Ammon's horn (tissue), 1 donor: ENCODE results near the gene TBC1D4.
"Not testable (repeated sequence)": the region's sequence is repeated elsewhere in the genome, so short reads cannot be mapped to it uniquely, and the experiment has no call there.

Source experiments
- DNase-seq: peaks from one replicate; pipeline ENCODE4 v3.0.0-alpha.2; 2016; ENCODE audit warnings: low spot score

TBC1D4 gene

DNA sequence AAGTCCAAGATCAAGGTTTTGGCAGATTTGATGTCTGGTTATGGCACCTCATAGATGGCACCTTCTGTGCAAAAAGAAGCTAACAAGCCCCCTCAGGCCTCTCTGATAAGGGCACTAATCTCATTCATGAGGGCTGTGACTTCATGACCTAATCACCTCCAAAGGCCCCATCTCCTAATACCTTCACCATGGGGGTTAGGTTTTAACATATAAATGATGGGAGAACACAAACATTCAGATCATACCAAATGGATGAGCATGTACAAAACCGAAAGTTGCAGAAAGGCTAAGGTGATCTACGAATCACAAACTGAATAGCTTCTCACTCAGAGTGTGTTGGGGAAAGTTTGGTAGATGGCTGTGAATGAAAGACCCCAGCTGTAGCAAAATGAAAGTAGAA lies 217.4 kb downstream of the TBC1D4 start:
- no peak for DNase-seq

DNA sequence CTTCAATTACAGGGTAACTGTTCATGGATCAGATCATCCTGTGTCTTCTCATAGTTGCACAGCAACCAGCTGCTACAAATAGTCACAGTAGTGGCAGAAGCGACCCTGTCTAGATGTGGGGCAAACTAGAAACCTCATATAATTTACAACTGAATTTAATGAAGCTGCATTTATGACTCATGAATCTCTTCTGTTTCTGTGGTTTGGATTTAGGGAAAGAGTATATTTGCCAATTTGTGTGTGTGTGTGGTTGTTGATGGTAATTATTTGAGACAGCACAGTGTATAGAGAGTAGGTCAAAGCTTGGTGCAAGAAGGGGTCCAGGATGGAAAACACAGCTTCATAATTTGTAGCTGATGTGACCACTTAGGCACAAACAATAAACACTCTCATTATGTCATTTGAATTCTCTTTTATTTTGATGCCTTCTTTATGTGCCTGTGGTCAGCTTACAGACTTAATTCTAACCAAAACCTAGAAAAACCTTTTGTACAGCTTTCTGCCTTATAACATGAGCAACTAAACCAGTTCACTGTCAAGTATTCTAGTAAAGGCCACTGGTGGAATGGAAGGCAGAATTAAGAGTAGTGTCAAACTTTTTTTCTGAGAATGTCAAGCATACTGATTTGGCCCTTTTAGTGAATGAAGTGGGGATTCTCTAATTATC lies 218.1 kb downstream of the TBC1D4 start:
- no peak for DNase-seq

DNA sequence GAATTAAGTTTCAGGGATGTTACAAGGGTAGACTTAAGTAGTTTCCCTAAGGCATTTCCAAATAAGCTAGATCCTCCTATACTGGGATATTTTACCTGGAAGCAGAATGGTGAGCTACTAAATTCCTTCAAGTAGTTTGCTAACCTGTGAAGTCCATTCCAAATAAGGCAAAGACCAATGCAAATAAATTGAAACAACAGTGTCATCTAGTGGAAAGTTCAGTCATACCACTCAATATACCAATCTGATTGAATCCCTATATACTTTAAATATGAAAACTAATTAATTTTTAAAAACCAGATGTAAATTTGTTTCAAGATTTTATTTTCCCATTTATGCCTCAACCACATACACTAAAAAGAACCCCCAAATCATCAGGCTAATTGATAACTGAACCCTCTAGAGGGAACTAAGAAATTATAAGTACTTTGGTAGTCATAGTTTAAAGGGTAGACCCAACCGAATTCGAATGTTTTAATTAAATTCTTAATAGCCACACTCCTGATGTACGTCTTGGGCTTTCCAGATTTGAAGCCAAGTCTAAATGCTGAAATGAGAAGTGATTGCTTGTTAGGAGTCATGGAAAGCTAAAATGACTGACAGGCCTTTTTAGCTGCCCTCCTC lies 223.7 kb downstream of the TBC1D4 start:
- peak; percentile 39 for DNase-seq

DNA sequence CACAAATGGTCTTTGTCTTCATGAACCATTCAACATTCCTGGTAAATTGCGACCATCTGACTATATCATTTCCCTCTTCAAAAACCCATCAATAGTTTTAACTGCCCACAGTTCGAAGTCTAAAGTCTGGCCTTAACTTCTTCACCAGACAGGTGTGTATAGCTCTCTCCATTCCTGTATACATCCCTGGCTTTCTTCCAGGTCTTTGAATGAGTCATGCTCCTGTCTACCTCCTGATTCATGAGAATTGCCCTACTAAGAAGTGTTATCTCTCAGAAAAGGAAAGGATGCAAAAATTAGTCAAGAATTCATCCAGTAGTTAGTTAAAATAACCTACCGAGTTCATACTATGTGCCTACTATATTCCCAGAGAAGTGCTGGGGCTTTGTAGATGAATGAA lies 225.0 kb downstream of the TBC1D4 start:
- no peak for DNase-seq

DNA sequence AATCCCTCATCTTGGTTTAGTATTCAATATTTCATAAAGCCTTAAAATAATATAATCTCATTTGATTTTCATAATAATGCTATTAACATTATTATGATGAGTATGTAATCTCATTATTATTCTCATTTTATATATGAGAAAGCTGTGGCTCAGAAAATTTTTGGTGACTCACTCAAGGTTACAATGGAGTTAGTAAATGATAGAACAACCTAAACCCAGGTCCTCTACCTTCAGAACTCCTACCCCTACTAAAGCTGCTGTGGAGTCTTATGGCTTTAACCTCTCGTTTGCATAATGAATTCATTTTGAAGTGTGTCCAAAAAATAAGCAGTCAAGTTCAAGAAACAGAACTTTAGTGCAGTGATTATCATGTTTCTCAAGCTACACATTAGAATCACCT lies 226.3 kb downstream of the TBC1D4 start:
- DNase-seq = no peak

DNA sequence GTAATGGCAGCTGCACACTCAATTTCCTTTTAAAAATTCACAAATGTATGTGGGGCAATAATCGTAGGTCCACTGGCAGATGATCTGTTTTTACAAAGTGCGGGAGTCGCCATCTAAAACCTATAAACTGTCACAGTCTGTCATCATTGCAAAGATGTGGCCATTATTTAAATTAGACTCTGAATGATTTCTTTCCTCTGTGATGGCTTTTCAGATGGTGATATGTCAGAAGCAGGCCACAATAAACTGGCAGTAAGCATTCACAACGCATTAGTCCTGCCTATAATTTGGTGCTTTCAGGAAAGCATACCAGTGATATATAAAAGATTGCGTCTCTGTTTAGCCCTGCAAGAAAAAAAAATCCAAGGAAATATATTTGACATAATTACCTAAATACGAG lies 226.8 kb downstream of the TBC1D4 start:
- no peak for DNase-seq

DNA sequence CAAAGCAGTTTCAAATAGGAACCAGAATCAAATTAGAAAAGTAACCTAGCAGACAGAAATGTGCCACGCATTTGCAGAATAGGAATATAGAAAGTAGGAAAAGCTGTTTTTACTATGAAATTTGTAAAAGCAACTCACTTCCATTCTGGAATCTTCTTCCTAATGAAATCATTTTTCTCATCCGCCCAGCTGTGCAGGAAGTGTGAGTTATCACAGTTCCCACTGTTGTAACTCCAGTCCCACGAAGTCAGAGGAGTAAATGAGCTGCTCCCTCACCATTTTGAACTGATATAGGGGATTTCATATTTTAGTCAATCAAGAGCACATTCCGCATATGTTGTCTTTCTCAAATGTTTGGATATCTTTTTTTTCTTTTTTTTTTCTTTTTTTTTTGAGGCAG lies 230.8 kb downstream of the TBC1D4 start:
- no peak for DNase-seq

DNA sequence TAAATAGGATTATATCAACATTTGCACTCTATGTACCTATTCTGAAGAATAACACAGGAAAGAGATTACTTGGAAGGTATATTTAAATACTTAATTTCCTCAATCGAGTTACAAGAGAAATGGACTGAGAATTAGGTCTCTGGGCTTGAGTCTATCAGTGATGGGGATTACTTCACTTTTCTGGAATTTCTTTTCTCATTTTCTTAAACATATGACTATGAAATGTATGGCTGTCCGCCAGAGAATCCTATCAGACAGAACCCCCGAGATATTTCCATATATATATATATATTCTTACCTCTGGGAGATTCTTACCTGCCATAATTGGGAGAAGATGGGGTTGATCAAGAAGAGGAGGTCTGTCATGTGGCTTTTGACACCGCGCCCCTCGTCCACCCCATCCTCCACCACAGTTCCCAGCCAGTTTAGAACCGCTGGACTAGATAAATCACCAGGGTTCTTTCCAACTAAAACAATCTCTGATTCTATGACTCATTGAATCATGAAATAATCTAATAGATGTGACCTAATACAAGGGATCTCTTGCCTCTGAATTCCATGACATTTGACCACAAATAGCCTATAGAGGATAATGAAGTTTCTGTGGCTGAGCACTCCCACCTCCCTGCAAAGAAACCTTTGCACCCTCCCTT lies 231.3 kb downstream of the TBC1D4 start:
- DNase-seq = no peak

DNA sequence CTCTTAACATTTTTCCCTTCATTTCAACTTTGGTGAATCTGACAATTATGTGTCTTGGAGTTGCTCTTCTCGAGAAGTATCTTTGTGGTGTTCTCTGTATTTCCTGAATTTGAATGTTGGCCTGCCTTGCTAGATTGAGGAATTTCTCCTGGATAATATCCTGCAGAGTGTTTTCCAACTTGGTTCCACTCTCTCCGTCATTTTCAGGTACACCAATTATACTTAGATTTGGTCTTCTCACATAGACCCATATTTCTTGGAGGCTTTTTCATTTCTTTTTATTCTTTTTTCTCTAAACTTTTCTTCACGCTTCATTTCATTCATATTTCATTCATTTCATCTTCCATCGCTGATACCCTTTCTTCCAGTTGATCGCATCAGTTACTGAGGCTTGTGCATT lies 236.4 kb downstream of the TBC1D4 start:
- DNase-seq = not testable (repeated sequence)

DNA sequence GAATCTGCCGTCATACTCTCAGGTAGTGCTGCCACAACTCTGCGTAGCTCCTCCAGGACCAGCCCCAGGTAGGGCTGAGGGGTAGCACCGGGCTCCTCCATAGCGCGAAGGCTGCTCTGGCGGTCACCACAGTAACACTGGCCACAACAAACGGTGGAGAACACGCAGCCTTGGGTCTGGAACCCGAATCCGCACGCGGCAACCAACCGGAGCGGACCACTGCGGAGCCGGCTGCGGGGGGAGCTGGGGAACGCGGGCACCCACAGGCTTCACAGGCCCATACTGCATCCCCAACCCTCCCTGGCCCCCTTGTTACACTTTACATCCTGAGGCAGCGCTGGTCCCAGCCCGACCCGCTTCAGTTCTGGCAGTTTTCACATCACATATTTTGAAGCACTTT lies 241.7 kb downstream of the TBC1D4 start:
- DNase-seq = not testable (repeated sequence)

DNA sequence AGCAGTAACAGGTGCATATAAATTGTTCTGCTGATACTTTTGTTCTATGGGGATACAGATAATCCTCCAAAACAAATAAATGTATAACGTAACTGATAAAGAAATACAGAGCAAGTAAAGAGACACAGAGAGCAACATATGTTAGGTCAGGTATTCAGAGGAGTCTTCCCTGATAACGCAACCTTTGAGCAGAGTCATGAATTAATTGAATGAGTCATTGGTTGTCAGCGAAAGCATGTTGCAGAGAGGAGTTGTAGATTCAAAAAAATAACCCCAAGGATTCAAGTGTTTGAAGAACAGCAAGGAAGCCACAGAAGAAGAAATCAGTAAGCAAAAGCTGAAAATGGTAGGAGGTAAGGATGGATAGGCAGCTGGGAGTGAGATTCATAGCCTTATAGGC lies 245.2 kb downstream of the TBC1D4 start:
- no peak for DNase-seq
